HG03575 (cell line): ENCODE data around the gene ADAD1.

Experiments used
- ATAC-seq: cut with Tn5 transposase; IDR thresholded peaks from one replicate; pipeline ENCODE4 v1.9.1; 2021; ENCODE audit not compliant: unreplicated experiment, insufficient number of reproducible peaks, low FRiP score; ENCODE audit errors: extremely low read depth

The ADAD1 gene

DNA sequence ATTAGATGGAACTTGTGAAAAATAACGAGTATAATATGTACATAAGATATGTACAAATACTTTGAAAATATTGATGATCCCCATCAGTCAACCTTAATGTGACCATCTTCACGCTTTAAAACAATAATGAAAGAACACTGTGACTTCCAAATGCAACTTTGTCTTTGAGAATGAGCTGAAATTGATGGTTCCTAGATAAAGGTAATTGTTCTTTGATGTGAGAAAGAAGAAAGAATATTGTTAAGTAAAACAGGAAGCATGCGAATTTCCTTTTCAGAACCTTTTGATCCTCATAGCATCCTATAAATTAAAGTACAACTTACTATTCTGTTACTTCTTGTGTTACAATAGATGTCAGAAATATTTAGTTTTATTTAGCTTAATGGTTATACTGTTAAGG, 55.5 kb downstream of the ADAD1 start:
- ATAC-seq: no peak

DNA sequence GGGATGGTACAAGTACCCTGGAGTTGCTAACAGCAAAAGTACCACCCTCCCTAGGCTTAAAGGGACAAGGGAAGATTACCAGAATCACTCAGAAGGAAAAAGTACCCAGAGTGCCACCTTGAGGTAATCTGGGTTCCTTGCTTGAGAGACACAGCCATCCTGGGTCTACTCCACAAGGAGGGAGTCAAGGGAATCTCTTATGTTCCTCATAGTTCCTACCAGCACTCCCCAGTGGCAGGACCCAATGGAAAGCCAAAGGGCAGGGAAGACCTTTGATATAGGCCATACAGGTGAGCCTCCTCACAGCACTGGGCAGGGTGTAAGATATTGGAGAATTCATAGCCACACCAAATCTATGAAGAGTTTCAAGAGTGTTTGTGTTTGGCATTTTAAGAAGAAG, 72.0 kb downstream of the ADAD1 start:
- ATAC-seq: no peak

DNA sequence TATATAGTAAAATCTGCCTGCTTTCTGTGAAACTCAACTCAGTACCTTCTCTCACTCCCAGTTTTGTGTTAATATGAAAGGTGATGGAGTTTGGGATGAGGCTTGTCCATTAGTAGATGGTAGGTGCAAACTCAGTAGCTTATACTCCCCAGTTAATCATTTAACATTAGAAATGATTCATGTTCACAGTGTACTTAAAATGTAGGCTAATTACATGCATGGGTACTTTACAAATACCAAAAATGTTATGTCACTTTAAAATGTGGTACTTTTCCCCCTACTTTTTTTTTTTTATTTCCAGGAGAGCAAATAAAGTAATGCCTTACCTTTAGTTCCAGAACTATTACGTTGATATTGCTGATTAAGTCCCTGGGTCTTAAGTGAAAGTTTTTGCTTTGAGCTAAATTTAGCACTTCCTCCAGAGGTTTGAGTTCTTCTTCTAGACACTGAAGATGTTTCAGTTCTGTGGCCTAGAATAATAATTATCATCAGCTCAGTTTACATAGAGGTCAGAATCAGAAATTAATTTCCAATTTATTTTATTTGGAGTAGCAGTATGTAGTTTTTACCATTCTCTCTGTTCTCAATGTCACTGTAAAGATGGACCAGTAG, 74.7 kb downstream of the ADAD1 start:
- ATAC-seq: no peak

DNA sequence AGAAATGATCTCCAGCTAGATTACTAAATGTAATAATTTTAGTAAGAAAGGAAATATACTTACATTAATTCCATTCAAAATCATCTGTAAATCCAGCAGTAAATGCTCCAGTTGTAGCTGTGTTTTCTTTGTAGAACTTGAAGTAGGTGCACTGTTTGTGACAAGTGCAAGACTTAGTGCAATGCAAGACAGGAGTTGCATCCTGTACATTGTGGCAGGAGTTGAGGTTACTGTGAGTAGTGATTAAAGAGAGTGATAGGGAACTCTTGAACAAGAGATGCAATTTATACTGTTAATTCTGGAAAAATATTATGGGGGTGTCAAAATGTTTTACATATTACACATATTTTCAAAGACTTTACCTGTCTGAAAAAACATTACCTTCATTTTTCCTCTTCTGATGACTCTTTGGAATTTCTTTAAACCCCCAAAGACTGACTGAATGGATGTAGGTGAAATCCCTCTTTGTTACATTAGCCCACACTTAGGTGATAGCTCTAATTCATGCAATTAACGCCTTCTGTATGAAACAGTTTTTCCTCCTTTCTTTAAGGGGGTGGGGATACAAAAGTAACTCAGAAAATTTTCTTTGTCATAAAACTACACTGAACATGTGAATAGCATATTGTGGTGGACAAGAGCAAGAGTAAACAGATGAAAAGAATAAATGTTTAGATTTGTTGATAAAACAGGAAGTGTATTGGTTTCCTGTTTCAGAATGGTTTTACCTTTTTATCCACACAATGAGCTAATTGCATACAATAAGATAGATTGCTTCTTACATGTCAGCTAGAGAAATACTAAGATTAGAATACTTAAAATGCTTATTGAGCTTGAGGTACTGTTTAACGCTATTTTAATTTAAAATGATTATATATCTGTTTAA, 77.7 kb downstream of the ADAD1 start, which contains the start of gene IL2:
TSS of gene IL2 (minus strand) at position 495 of the 886 bp plus-strand sequence. CDS start at position 210, 285 bp downstream.
- no peak for ATAC-seq

DNA sequence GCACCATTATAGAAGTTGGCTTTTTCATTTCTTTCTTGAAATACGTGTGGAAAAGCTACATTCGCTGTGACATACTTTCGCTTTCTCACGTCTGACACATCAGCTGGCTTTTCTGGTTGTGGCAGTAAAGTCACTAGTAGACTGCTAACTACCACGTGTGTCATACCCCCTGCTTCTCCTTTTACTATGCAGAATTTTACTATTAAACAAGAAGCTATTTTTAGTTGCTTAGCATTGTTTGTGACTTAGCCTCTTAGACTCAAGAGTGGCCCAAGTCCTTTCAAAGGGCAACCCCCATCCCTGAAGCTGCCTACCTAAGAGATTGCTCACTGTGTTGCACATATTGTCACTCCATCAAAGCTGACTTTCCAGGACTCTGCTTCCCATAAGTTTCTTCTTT, 79.8 kb downstream of the ADAD1 start:
- no peak for ATAC-seq

DNA sequence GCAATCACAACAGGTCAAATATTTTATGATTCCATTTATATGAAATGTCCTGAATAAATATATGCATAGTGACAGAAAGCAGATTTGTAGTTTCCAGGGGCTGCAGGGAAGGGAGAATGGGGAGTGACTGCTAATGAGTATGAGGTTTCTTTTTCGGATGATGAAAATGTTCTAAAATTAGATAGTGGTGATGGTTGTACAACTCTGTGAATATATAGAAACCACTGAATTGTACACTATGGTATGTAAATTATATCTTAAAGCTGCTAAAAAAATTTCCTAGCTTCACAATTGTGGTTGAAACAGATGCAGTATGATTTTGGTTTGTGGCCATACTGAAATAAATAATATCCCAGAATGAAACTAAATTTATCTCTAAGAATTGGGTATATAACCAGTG, 90.6 kb downstream of the ADAD1 start:
- ATAC-seq: no peak

DNA sequence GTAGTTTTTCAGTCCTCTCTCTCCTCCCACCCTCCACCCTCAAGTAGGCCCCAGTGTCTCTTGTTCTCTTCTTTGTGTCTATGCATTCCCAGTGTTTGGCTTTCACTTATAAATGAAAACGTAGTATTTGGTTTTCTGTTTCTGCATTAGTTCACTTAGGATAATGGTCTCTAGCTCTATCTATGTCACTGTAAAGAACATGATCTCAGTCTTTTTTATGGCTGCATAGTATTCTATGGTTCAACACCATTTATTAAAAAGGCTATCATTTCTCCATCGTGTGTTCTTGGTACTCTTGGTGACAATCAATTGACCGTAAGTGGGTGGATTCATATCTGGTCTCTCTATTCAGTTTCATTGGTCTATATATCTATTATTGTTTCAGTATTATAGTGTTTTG, 96.4 kb downstream of the ADAD1 start:
- ATAC-seq: no peak

DNA sequence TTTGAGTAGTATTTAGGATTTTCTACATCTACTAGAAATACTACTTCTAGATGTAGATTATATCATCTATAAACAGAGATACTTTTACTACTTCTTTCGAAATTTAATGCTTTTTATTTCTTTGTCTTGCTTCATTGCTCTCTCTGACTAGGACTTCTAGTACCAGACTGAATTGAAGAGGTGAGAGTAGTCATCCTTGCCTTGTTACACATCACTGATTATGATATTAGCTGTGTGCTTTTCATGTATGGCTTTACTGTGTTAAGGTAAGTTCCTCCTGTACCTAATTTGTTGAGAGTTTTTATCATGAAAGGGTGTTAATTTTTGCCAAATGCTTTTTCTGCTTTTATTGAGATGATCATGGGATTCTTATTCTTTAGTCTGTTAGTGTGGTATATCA, 97.3 kb downstream of the ADAD1 start:
- no peak for ATAC-seq

DNA sequence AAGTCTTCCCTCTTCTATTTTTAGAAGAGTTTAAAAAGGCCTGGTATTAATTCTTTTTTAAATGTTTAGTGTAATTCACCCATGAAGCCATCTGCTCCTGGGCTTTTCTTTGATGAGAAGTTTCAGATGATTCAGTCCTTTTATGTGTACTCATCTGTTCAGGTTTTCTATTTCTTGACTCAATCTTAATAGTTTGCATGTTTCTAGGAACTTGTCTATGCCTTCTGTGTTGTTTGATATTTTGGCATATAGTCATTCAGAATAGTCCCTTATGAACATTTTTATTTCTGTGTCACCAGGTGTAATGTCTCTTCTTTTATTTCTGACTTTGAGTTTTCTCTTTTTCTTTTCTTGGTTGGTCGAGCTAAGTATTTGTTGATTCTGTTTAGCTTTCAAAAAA, 97.9 kb downstream of the ADAD1 start:
- no peak for ATAC-seq
